GM18505 (cell line): ENCODE results near the gene METTL16.
"Not testable (repeated sequence)": the region's sequence is repeated elsewhere in the genome, so short reads cannot be mapped to it uniquely, and the experiment has no call there.

ENCODE experiments used
- ATAC-seq: cut with Tn5 transposase; IDR thresholded peaks from one replicate; pipeline ENCODE4 v1.9.1; 2021; ENCODE audit not compliant: unreplicated experiment
- POLR2A ChIP-seq: IDR thresholded peaks from 4 replicates; pipeline ENCODE4 v1.6.1; 2011; ENCODE audit warnings: borderline replicate concordance; ENCODE audit not compliant: insufficient read depth, insufficient read length; ENCODE audit errors: extremely low read depth

METTL16 gene

GRCh38 chr17:2521257-2521656 is 9.6 kb upstream of the METTL16 start:
- no peak for TF ChIP-seq POLR2A
- ATAC-seq = no peak

DNA sequence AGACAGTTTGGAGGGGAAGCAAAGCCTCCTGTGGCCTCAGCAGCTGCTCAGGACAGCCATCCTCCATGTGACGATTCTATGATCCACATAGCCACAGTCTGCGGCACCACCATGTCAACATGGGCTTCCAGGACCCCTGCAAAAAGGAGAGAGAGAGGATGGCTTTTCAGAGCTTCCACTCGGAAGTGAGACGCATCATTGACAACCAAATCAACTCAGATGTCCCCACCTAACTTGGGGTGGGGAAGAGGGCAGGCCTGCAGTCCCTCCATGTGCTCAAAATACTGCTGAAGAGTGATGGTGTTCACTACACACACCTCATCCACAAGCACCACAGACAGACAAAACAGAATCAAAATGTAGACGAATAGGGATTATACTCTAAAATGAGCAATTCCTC is 5.9 kb upstream of the METTL16 start:
- ATAC-seq = no peak
- TF ChIP-seq POLR2A = no peak

- TF ChIP-seq POLR2A = no peak
- no peak for ATAC-seq
Measured at GRCh38 chr17:2511138-2511461, 588 bp downstream of the METTL16 start.

DNA sequence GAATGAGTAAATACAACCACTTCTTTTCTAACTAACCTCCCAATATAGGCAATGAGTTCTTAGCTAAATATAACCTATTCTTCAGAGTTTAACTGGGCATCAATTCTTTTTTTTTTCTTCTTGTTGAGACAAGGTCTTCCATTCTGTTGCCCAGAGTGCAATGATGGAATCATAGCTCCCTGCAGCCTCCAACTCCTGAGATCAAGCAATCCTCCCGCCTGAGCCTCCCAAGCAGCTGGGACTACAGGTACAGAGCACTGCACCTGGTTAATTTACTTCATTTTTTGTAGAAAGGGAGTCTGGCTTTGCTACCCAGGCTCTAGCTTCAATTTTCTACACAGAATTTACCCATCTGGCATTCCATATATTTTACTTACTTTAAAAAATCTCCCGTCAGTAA is 1.1 kb downstream of the METTL16 start:
- no peak for TF ChIP-seq POLR2A
- no peak for ATAC-seq

DNA sequence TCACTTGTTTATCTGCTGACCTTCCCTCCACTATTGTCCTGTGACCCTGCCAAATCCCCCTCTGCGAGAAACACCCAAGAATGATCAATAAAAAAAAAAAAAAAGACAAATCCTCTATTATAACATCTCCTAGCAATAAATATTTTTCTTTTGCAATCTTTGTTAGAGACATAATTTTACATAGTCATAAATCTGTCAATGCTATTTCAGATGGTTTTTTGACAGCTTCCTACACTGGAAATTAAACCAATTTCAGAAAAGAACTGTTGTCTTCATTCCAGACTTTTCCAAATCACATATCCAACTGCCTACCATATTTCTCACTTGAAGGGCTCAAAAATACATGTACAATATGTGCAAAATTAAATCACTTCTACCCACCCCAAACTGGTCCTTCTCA is 3.7 kb downstream of the METTL16 start:
- no peak for TF ChIP-seq POLR2A
- no peak for ATAC-seq

GRCh38 chr17:2507015-2507414 is 4.7 kb downstream of the METTL16 start:
- not testable (repeated sequence) for ATAC-seq

DNA sequence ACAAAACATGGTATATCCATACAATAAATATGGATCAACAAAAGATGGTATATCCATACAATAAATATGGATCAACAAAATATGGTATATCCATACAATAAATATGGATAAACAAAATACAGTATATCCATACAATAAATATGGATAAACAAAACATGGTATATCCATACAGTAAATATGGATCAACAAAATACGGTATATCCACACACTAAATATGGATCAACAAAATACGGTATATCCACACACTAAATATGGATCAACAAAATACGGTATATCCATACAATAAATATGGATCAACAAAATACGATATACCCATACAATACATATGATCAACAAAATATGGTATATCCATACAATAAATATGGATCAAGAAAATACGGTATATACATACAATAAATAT is 8.1 kb downstream of the METTL16 start:
- ATAC-seq = no peak
- TF ChIP-seq POLR2A = no peak

GRCh38 chr17:2502871-2503580 is 8.7 kb downstream of the METTL16 start:
- no peak for TF ChIP-seq POLR2A
- no peak for ATAC-seq

- no peak for ATAC-seq
- no peak for TF ChIP-seq POLR2A
Measured at GRCh38 chr17:2500446-2500845, 11.2 kb downstream of the METTL16 start.

- ATAC-seq = not testable (repeated sequence)
Measured at GRCh38 chr17:2489286-2489685, 22.4 kb downstream of the METTL16 start.

- no peak for ATAC-seq
- no peak for TF ChIP-seq POLR2A
Measured at GRCh38 chr17:2487306-2487705, 24.4 kb downstream of the METTL16 start.

GRCh38 chr17:2486709-2487108 is 25.0 kb downstream of the METTL16 start:
- not testable (repeated sequence) for ATAC-seq

DNA sequence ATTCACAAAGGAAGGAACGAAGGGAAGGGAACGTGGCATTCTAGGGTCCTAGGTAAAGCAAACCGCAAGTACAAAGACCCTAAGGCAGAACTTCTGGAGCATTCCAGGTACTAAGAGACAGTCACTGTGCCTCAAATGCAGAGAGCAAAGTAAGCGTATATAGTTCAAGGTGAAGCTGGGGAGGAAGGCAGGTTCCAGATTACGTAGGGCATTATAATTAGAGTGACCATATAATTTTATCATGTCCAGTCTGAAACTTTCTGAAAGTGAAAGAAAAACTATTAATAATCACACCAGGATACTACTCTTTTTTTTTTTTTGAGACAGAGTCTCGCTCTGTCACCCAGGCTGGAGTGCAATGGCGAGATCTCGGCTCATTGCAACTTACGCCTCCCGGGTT is 25.7 kb downstream of the METTL16 start:
- no peak for ATAC-seq
- TF ChIP-seq POLR2A = no peak

- ATAC-seq = no peak
- no peak for TF ChIP-seq POLR2A
Measured at GRCh38 chr17:2485543-2485942, 26.1 kb downstream of the METTL16 start.

- ATAC-seq = no peak
- no peak for TF ChIP-seq POLR2A
Measured at GRCh38 chr17:2484876-2485275, 26.8 kb downstream of the METTL16 start.

GRCh38 chr17:2483084-2483483 is 28.6 kb downstream of the METTL16 start:
- no peak for ATAC-seq

GRCh38 chr17:2482218-2482617 is 29.5 kb downstream of the METTL16 start:
- no peak for TF ChIP-seq POLR2A
- ATAC-seq = no peak

More at GRCh38 chr17:2483084-2483483, 28.6 kb downstream of the METTL16 start:
- TF ChIP-seq POLR2A = no peak
